Colon (tissue), 2 donors: ENCODE measurements around the gene HPS5.
"Not testable (repeated sequence)": the region's sequence is repeated elsewhere in the genome, so short reads cannot be mapped to it uniquely, and the experiment has no call there.

ENCODE experiments used
- FAIRE-seq: peaks from 2 replicates; lab custom pipeline; 2012; peaks lifted over from hg19 to GRCh38; lab: Jason Lieb, UNC
- donor health status: control.
- donor health status: control.

The HPS5 gene

GRCh38 chr11:18321969-18322711, at the start of gene HPS5, which contains the start of gene GTF2H1:
HPS5 (minus strand) TSS chr11:18322140; CDS start chr11:18317858, 4,282 bp downstream.
GTF2H1 (plus strand) TSS chr11:18322567; CDS start chr11:18333075, 10,508 bp downstream.
- no peak for FAIRE-seq

DNA sequence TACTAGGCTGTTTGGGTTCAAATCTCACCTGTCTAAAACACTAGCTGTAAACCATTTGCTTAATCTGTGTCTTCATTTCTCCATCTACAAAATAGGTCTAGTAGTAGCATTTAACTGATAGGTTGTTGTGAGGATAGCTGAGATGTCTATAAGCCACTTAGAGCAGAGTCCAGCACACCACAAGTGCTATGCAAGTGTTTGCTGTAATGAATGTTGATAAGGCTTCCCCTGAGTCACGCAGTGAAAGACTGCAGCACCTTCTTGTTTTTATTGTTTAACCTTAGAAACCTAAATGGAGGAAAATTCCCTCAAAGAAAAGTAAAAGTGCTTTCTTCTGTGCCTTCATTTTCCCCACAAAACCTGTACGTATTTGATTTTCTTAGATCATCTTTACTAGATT, 49.3 kb upstream of the HPS5 start:
- FAIRE-seq: no peak

DNA sequence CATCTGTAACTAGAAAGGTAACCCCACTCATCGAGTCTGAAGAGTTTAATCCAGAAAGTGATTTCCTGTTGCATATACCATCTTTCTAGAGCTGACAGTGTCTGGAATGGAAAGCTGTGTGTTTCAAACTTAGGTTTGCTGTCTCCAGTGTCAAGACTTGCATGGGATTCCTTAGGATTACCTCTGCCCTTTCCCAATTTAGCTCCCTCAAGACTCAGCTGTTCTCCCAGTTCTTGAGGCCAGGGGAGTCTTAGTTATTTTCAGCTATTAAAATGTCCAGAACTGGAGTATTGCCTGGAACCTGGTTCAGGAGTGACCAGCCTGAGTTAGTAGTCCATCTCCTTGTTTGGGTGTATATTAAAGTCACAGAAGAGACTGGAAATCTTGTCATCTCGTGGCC, 47.5 kb upstream of the HPS5 start:
- FAIRE-seq: no peak

DNA sequence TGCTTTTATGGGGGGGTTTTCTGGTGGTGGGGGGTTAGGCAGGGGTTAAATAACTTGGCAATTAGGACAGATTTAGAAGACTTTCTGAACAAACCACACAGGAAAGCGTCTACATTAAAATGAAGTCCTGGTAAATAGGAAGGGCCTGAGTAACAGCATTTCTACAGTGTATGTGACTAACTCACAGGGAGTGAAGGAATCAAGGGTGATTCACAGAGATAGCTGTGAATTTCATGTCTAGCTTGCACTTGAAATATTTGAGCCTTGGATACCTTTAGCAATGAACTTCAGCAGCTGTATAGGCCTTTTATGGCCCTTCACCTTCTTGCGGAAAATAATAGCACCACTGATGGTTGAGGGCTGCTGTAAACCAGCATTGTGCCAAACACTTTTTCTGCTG, 46.3 kb upstream of the HPS5 start:
- no peak for FAIRE-seq

GRCh38 chr11:18367431-18367830, 45.5 kb upstream of the HPS5 start:
- no peak for FAIRE-seq

- FAIRE-seq: no peak
Observed at GRCh38 chr11:18366286-18366685, 44.3 kb upstream of the HPS5 start.

GRCh38 chr11:18365741-18366140, 43.8 kb upstream of the HPS5 start:
- no peak for FAIRE-seq

GRCh38 chr11:18364495-18365073, 42.6 kb upstream of the HPS5 start:
- no peak for FAIRE-seq

GRCh38 chr11:18361154-18361553, 39.2 kb upstream of the HPS5 start:
- FAIRE-seq: no peak

DNA sequence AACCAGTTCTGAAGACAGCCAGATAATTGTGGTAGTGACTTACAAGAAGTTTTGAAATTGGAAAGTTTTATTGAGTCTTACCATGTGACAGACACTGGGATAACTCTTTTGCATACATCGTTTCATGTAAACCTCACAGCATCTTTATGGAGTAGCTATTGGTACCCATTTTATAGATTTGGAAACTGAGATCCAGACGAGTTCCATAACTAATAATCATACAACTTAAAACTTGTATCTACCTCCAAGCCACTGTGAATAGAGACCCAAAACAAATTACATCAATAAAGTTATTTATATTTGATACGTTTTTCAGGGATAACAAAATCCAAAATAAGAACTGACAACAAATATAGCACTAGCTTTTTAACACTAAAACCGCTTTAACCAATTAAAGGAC, 36.7 kb upstream of the HPS5 start:
- no peak for FAIRE-seq

DNA sequence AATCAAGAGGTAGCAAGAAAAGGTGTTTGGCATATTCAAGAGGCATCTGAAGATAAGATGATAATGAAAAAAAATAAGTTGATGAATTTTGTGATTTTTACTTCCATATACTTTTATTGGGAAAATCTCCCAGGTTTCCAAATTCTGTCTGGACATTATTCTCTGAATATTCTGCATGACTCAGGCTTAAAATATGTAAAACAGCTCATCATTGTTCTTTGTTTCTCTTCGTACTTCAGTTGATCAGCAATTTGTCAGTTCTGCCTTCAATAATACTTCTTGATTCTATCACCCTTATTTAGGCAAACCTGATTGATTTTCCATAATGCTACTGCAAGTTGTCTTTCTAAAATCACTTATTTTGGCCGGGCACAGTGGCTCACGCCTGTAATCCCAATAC, 30.6 kb upstream of the HPS5 start:
- no peak for FAIRE-seq

DNA sequence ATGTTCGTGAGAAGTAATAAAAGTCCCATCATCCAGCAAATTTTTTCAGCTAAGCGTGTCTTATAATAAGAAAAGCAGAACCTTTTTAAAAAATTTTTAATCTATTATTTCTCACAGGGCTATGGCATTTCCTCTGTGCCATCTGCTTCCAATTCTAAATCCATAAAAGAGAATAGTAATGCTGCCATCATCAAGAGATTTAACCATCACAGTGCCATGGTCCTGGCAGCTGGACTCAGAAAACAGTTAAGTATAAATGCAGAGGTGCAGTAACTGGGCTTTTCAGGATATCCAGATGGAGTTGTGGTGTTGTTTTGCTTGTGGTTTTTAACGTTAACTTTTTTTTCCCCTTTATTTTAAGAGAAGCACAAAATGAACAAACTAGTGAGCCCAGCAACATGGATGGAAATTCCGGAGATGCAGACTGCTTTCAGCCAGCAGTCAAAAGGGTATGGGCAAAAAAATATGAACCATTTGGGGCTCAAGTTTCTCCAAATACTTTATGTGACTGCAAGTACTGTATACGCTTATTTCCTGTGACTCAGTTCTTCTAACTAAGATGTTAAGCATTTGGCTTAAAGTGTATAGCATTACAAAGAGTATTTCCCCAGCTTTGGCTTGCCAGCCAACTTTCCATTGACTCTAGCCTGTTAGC, 25.7 kb upstream of the HPS5 start:
- no peak for FAIRE-seq

GRCh38 chr11:18332891-18333290, 11.0 kb upstream of the HPS5 start:
- FAIRE-seq: no peak

DNA sequence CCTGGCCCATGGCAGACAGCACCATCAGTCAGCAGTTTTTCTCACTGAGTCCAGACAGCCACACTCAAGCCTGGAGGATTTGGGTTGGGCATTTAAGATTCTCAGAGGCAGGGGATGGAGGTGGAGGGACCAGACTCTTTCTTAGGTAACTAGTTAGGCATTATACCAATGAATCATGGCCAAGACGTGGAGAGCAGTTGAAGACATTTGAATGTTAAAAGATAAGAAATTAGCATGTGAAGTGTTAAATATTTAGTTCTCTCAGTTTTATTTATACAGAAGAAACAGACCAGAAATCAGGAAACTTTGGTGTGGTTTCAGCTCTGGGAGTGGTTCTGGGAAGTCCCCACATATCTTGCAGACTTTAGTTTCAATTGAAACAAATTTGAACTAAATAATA, 10.4 kb upstream of the HPS5 start:
- no peak for FAIRE-seq

GRCh38 chr11:18330921-18331320, 9.0 kb upstream of the HPS5 start:
- FAIRE-seq: no peak

- no peak for FAIRE-seq
Observed at GRCh38 chr11:18329196-18329870, 7.4 kb upstream of the HPS5 start.

- no peak for FAIRE-seq
Observed at GRCh38 chr11:18324381-18324780, 2.4 kb upstream of the HPS5 start.

DNA sequence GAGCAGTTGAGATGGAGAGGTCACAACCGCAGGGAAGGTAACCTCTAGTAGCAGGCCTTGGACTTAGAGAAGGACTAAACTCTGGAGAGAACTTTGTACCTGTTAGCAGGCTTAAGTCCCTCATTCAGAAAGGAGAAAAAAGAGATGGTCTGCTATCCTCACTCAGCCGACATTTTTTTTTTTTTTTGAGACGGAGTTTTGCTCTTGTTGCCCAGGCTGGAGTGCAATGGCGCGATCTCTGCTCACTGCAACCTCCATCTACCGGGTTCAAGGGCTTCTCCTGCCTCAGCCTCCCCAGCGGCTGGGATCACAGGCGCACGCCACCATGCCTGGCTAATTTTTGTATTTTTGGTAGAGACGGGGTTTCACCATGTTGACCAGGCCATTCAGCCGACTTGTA, 1.9 kb upstream of the HPS5 start:
- FAIRE-seq: not testable (repeated sequence)

DNA sequence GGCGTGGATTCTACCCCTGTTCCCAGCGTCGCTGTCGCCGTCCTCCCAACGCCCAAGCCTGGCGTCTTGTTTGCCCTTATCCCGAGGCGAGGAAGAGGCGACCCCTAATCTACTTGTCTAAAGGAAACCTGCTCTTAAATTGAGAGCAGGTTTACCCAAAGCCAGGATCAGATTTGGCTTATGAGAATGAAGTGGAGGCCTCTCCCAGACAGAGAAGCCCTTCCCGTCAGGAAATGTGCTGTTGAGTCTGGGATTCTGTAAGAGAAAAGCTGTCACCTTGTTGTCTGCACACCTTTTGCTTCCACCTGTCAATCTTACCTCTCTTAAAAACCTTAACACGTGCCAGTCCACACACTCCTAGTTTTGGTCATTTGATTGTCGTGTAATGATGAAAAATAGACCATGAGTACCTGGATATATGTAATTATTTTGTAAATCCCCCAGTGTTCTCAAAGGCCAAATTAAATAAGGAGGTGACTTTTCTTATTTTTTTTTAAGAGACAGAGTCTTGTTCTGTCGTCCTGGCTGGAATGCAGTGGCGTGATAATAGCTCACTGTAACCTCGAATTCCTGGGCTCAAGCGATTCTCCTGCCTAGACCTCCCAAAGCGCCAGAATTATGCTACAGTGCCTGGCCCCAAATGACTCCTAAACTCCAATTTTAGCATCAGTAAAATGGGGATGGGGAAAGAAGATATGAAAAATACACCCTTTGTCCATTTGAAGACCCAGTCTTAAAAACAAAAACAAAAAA, 1.1 kb upstream of the HPS5 start:
- FAIRE-seq: no peak

GRCh38 chr11:18321578-18321968, 367 bp downstream of the HPS5 start:
- FAIRE-seq: no peak

GRCh38 chr11:18320617-18321016, 1.3 kb downstream of the HPS5 start:
- no peak for FAIRE-seq

DNA sequence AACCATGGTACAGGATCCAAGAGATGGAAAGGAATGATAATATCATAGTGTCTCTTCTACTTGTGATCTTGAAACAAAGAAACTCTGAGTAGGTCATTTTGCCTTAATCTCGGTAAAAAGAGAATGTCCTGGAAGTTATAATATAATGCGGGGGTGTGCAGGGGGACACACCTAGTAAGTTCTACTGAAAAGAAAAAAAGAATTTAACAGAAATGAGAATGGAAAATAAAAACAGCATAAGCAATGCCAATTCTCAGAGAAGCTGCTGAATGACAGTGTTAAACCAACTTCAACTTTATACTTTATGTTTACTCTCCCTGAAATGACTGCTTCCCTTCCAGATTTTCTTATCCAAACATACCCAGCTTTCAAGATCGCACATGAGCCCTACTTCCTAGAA, 2.0 kb downstream of the HPS5 start:
- FAIRE-seq: no peak
